Esophagus squamous epithelium (tissue), 4 donors: ENCODE results near the gene RPP30.

Source experiments
- CTCF ChIP-seq, 6 experiments: fragments of 450-650 bp in 4 of 6; fragments of 200-600 bp in 2 of 6; sonication (generic) in 2 of 6; IDR thresholded peaks; one replicate each; pipeline ENCODE4 v1.5.1; 2016 to 2019; ENCODE audit warnings: antibody characterized with exemption in 6 of 6, mild to moderate bottlenecking in 4 of 6, moderate library complexity in 4 of 6
- POLR2A ChIP-seq, 4 donors: fragments of 450-650 bp; IDR thresholded peaks; one replicate each; pipeline ENCODE4 v1.6.1; 2017; ENCODE audit warnings: antibody characterized with exemption in 4 of 4, mild to moderate bottlenecking in 4 of 4, moderate library complexity in 3 of 4

DNA sequence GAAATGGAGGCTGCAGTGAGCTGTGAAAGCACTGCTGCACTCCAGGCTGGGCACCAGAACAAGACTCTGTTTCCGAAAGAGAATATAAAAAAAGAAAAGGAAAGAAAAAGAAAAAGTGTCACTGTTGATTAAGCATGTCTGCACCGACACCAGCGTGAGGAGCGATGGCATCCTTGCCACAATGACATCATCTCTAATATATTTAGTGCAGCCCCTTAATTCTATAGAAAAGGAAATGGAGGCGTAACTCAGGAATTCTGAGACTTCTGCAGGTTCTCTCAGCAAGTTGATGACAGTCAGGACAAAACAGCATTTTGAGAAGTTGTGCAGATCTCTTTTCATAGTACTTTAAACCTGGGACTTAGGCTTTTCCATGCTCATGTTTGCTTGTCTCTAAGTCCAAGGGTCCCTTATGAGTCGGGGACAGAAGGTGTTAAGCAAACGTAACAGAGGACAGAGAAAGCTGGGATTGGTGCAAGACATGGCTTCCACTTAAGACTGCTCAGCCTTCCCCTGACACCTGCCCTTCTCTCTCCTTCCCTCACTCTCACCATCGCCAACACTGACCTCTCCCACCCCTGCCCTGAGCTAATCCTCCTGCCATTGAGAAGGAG is 66.0 kb downstream of the RPP30 start:
- no peak for TF ChIP-seq CTCF (IDR thresholded peaks at IDR 0.05)
- TF ChIP-seq POLR2A (IDR thresholded peaks at IDR 0.05) = no peak
